T-helper 17 cell (primary cell): ENCODE results near the gene SYNGR1. TPM values are rescaled to one million over a fixed set of nuclear protein-coding genes. Genes with fewer than 3 reads are reported as not detected.
A peak's percentile ranks its signal among the peaks of the same experiment; 100 is the strongest.

Source experiments
- ATAC-seq: fragments of 150-1000 bp; cut with Tn5 transposase; 2 replicates; pipeline ENCODE4 v1.10.0; 2021; ENCODE audit warnings: mild to moderate bottlenecking, moderate library complexity
- DNase-seq, 3 donors: peaks; one replicate each; pipeline versions ENCODE4 v3.0.0 to v3.0.0-alpha.2; 2020 to 2021
- H3K9me3 ChIP-seq: one replicate; pipeline ENCODE4 v1.7.0; 2013; ENCODE audit warnings: low read length, mild to moderate bottlenecking; ENCODE audit not compliant: control insufficient read depth, poor library complexity, severe bottlenecking
- H3K27ac Mint-ChIP-seq: one replicate; pipeline ENCODE4 v1.8.0; 2022; ENCODE audit warnings: mild to moderate bottlenecking, moderate library complexity, mixed read lengths
- H3K27me3 Mint-ChIP-seq: one replicate; pipeline ENCODE4 v1.8.0; 2022; ENCODE audit warnings: mixed read lengths
- H3K36me3 Mint-ChIP-seq: one replicate; pipeline ENCODE4 v1.8.0; 2022; ENCODE audit warnings: low read depth, mixed read lengths
- H3K4me1 Mint-ChIP-seq: one replicate; pipeline ENCODE4 v1.8.0; 2022; ENCODE audit warnings: mild to moderate bottlenecking, mixed read lengths
- H3K4me3 Mint-ChIP-seq: one replicate; pipeline ENCODE4 v1.8.0; 2022; ENCODE audit warnings: mild to moderate bottlenecking, moderate library complexity, mixed read lengths
- total RNA-seq, 4 donors: library from RNA in 2 of 4; stranded (reverse) in 2 of 4; gene quantifications; one replicate each; pipeline ENCODE4 v1.2.3 and lab custom pipeline; 2022 to 2026

The SYNGR1 gene, protein sequence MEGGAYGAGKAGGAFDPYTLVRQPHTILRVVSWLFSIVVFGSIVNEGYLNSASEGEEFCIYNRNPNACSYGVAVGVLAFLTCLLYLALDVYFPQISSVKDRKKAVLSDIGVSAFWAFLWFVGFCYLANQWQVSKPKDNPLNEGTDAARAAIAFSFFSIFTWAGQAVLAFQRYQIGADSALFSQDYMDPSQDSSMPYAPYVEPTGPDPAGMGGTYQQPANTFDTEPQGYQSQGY
- total RNA-seq: 1 to 10 TPM in 1 of 2 donors, under 1 TPM in 1; 0.47 to 1.1 TPM
- total RNA-seq (lab: John Stamatoyannopoulos, UW): 0 to 0.12 reads per million in 2 donors

- ATAC-seq (peak; percentile 36), DNase-seq (no peak)
- Mint-ChIP-seq H3K27ac (no peak within 1 kb of the TSS), H3K4me3 (peak within 1 kb of the TSS; percentile 88), H3K27me3 (peaks cover 32% of the 10 kb centered on the region), H3K4me1 (peaks cover 4% of the 10 kb centered on the region), H3K36me3 (no peaks in the 10 kb centered on the region)
- H3K9me3 ChIP-seq: no peaks in the 10 kb centered on the region
These were observed at the start of gene SYNGR1 for GRCh38 chr22:39349967-39350726. Gene SYNGR1 (plus strand): TSS chr22:39349991. CDS start chr22:39350011, 20 bp downstream.

GRCh38 chr22:39300186-39300830, 49.5 kb upstream of the SYNGR1 start:
- H3K4me1 Mint-ChIP-seq: peaks cover 13% of the 10 kb centered on the region
- no peak overlapping the region for H3K4me3 Mint-ChIP-seq
- peak overlapping the region; percentile 78 for H3K27ac Mint-ChIP-seq
- H3K27me3 Mint-ChIP-seq: peaks cover 36% of the 10 kb centered on the region
- H3K9me3 ChIP-seq: no peaks in the 10 kb centered on the region
- H3K36me3 Mint-ChIP-seq: peaks cover 2% of the 10 kb centered on the region
- no peak for ATAC-seq
- DNase-seq: no peak

GRCh38 chr22:39301108-39301507, 48.7 kb upstream of the SYNGR1 start:
- Mint-ChIP-seq H3K27ac (peak overlapping the region; percentile 78), H3K27me3 (peaks cover 36% of the 10 kb centered on the region), H3K4me3 (no peak overlapping the region), H3K4me1 (peaks cover 13% of the 10 kb centered on the region), H3K36me3 (peaks cover 2% of the 10 kb centered on the region)
- DNase-seq: no peak
- no peak for ATAC-seq
- no peaks in the 10 kb centered on the region for H3K9me3 ChIP-seq

GRCh38 chr22:39301926-39302325, 47.9 kb upstream of the SYNGR1 start:
- H3K27me3 Mint-ChIP-seq: peaks cover 31% of the 10 kb centered on the region
- peaks cover 17% of the 10 kb centered on the region for H3K4me1 Mint-ChIP-seq
- DNase-seq (no peak), ATAC-seq (no peak)
- no peaks in the 10 kb centered on the region for H3K9me3 ChIP-seq
- no peak overlapping the region for H3K27ac Mint-ChIP-seq
- no peak overlapping the region for H3K4me3 Mint-ChIP-seq
- peaks cover 2% of the 10 kb centered on the region for H3K36me3 Mint-ChIP-seq

DNA sequence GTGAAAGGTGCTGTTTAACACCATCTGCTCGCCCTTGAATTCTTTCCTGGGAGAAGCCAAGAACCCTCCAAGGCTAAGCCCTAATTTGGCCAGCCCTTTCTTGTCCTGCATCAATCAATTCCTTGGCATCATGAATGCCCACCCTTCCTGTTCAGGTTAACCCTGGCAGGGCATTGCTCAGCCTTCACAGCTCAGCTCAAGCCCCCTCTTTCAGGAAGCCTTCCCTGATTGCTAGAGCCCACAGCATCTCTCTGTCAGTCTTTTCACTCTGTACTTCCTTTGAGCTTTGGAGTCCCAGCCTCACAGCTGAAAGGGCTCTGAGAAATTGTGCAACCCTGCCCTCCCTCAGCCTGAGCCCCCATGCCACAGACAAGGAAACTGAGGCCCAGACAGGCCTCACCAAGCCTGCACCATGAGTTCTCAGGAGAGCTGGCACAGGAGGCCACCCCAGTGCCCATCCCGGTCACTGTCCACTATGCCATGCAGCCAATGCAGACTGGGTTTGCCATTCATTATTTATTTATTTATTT, 47.3 kb upstream of the SYNGR1 start:
- Mint-ChIP-seq H3K4me1 (peaks cover 17% of the 10 kb centered on the region), H3K36me3 (peaks cover 2% of the 10 kb centered on the region), H3K4me3 (no peak overlapping the region), H3K27ac (no peak overlapping the region), H3K27me3 (peaks cover 31% of the 10 kb centered on the region)
- ATAC-seq: no peak
- H3K9me3 ChIP-seq: no peaks in the 10 kb centered on the region
- DNase-seq: no peak

GRCh38 chr22:39303358-39303757, 46.4 kb upstream of the SYNGR1 start:
- no peak overlapping the region for H3K4me3 Mint-ChIP-seq
- ATAC-seq (no peak), DNase-seq (no peak)
- H3K27ac Mint-ChIP-seq: no peak overlapping the region
- H3K36me3 Mint-ChIP-seq: peaks cover 2% of the 10 kb centered on the region
- no peaks in the 10 kb centered on the region for H3K9me3 ChIP-seq
- H3K27me3 Mint-ChIP-seq: peaks cover 24% of the 10 kb centered on the region
- peaks cover 15% of the 10 kb centered on the region for H3K4me1 Mint-ChIP-seq

DNA sequence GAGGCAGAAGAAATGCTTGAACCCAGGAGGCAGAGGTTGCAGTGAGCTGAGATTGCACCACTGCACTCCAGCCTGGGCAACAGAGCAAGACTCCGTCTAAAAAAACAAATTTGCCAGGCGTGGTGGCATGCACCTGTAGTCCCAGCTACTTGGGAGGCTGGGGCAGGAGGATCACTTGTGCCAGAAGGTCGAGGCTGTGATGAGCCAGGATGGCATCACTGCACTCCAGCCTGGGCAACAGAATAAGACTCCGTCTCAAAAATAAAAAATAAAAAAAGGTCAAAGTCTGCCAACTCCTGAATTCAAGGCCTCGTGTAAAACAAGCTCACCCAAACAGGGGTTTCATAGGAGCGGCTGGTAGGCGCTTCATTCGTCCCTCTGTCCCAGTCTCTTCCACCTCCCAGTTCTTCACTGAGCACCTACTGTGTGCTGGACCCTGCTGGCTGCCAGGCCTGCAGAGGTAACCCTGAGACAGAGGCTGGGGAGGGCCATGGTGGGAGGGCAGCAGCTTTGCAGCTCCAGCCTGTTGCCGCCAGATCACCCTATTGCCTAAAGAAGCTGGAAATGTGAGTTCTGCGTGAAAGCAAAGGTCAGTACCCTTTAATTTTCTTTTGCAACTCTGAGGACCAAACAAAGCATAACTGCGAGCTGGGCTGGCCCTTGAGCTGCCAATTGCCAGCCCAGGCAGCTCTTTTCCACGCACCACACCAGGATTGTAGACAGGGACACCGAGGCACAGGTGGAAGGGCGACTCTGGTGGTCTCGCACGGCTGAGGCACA, 45.7 kb upstream of the SYNGR1 start:
- Mint-ChIP-seq H3K27ac (no peak overlapping the region), H3K4me3 (no peak overlapping the region), H3K27me3 (peaks cover 24% of the 10 kb centered on the region), H3K4me1 (peaks cover 16% of the 10 kb centered on the region), H3K36me3 (peaks cover 2% of the 10 kb centered on the region)
- no peak for ATAC-seq
- no peaks in the 10 kb centered on the region for H3K9me3 ChIP-seq
- DNase-seq: no peak

DNA sequence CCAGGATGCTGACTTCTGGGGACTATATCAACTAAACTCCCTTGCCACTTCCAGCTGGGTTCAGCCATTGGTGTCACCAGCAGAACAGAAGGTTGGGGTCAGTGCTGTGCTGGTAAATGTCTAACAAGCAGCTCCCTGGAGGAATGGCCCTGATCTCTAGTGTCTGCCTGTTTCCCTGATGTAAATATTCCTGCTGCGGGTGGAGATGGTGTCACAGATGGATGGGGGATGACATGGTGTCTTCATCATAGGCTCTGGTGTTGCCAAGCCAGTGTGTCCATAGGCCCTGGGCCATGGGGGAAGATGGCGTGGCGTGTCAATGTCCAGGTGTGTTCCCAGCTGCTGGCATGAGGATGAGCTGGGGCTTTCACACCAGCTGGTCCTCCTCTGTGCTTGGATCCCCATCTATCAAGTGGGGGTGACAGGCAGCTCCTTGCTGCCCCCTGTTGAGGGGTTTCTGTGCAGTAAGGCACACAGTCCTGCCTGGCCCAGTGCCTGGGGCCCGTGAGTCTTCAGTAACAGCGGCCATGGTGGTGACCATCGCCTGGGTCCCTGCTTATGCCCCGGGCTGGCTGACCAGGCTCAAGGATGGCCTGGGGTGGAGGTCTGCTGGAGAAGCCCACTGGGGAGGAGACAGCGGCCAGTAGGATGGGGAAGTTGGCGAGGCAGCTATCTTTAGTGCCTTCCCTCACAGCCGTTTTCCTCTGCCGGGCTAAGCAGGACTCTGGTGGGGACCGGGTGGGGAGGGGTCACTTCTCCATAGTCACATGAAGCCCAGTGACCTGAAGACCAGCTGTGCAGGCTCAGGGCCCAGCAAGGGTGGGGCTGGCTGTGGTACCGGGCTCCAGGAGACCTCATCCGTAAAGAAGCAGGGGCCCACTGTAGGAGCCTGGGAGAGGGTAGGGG, 43.1 kb upstream of the SYNGR1 start:
- Mint-ChIP-seq H3K36me3 (no peaks in the 10 kb centered on the region), H3K4me3 (no peak overlapping the region), H3K4me1 (peaks cover 19% of the 10 kb centered on the region), H3K27me3 (no peaks in the 10 kb centered on the region), H3K27ac (no peak overlapping the region)
- no peaks in the 10 kb centered on the region for H3K9me3 ChIP-seq
- peak; percentile 53 for ATAC-seq
- DNase-seq: peak in 1 of 3 donors; percentile 40

- H3K4me1 Mint-ChIP-seq: peaks cover 26% of the 10 kb centered on the region
- H3K27ac Mint-ChIP-seq: peak overlapping the region; percentile 41
- ATAC-seq (no peak), DNase-seq (no peak)
- no peaks in the 10 kb centered on the region for H3K27me3 Mint-ChIP-seq
- no peak overlapping the region for H3K4me3 Mint-ChIP-seq
- no peaks in the 10 kb centered on the region for H3K9me3 ChIP-seq
- no peaks in the 10 kb centered on the region for H3K36me3 Mint-ChIP-seq
These were observed 41.0 kb upstream of the SYNGR1 start for GRCh38 chr22:39308614-39309363.

DNA sequence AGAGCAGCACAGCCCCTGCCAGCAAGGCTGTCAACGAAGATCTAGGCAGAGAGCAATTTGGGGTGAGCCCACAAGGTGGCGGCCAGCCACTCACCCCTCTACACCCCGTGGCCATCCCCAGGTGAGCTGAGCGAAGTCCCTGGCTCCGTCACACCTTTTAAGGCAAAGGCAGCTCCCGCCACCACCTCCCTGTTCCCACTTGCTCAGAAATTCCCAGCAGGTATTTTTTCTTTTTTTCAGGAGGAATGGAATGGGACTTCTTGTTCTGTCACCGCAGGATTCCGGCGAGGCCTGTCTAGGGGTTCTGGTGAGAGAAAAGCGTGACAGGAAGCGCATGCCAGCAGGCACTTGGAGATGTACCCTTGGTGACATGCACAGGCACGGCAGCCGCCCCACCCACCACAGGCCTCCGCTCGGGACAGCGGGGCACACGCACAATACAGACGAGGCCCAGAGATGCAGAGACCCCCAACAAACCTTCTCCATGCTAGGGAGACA, 40.4 kb upstream of the SYNGR1 start:
- no peaks in the 10 kb centered on the region for H3K27me3 Mint-ChIP-seq
- H3K4me1 Mint-ChIP-seq: peaks cover 26% of the 10 kb centered on the region
- H3K36me3 Mint-ChIP-seq: no peaks in the 10 kb centered on the region
- no peaks in the 10 kb centered on the region for H3K9me3 ChIP-seq
- ATAC-seq (no peak), DNase-seq (no peak)
- peak overlapping the region; percentile 41 for H3K27ac Mint-ChIP-seq
- no peak overlapping the region for H3K4me3 Mint-ChIP-seq

- ATAC-seq: no peak
- Mint-ChIP-seq H3K4me3 (no peak overlapping the region), H3K4me1 (peaks cover 26% of the 10 kb centered on the region), H3K27ac (no peak overlapping the region), H3K36me3 (no peaks in the 10 kb centered on the region), H3K27me3 (no peaks in the 10 kb centered on the region)
- no peaks in the 10 kb centered on the region for H3K9me3 ChIP-seq
- no peak for DNase-seq
These were observed 39.7 kb upstream of the SYNGR1 start for GRCh38 chr22:39309881-39310714.
